Activated T-helper 2 cell treated with anti-CD3 and anti-CD28 coated beads, Interferon-gamma antibody, Interleukin-2, Interleukin-4, amounts not matched to agents 10 μg/mL and 5 μg/mL and 100 μg/mL, durations not matched to agents 14 hours and 24 hours and 36 hours (primary cell): ENCODE results near the gene RABL2A. TPM values are rescaled to one million over a fixed set of nuclear protein-coding genes. Genes with fewer than 3 reads are reported as not detected.
"Not testable (repeated sequence)": the region's sequence is repeated elsewhere in the genome, so short reads cannot be mapped to it uniquely, and the experiment has no call there.

ENCODE experiments used
- DNase-seq: peaks from one replicate; pipeline ENCODE4 v3.0.0; 2021; ENCODE audit warnings: low spot score
- H3K27ac Mint-ChIP-seq: one replicate; pipeline ENCODE4 v1.8.0; 2021; ENCODE audit warnings: mixed read lengths
- H3K27me3 Mint-ChIP-seq: one replicate; pipeline ENCODE4 v1.8.0; 2021; ENCODE audit warnings: low read depth, mixed read lengths
- H3K36me3 Mint-ChIP-seq: one replicate; pipeline ENCODE4 v1.8.0; 2021; ENCODE audit warnings: low read depth, mixed read lengths
- H3K4me1 Mint-ChIP-seq: one replicate; pipeline ENCODE4 v1.8.0; 2021; ENCODE audit warnings: low read depth, mixed read lengths
- H3K4me3 Mint-ChIP-seq: one replicate; pipeline ENCODE4 v1.8.0; 2021; ENCODE audit warnings: low read depth, mild to moderate bottlenecking, moderate library complexity, mixed read lengths
- H3K9me3 Mint-ChIP-seq: one replicate; pipeline ENCODE4 v1.8.0; 2021; ENCODE audit warnings: mixed read lengths
- intact Hi-C: fragments of 100-400 bp; cut with micrococcal nuclease; formaldehyde crosslinking; loops from one replicate; pipeline ENCODE4 v1.15.1; 2023
- total RNA-seq: library from RNA; stranded (reverse); gene quantifications from 2 replicates; pipeline ENCODE4 v1.2.3, GENCODE V29; 2022

RABL2A gene
- total RNA-seq = 25.3 and 27.0 TPM in 2 replicates

- H3K4me1 Mint-ChIP-seq = peaks cover 12% of the 10 kb centered on the region
- H3K27me3 Mint-ChIP-seq, H3K9me3 Mint-ChIP-seq, intact Hi-C loops: not testable (repeated sequence)
- H3K4me3 Mint-ChIP-seq = peak within 1 kb of the TSS; percentile 91
- peak; percentile 88 for DNase-seq
- peaks cover 20% of the 10 kb centered on the region for H3K36me3 Mint-ChIP-seq
- peak within 1 kb of the TSS; percentile 82 for H3K27ac Mint-ChIP-seq
Observed at GRCh38 chr2:113626616-113627330, at the start of gene RABL2A. TSS of gene RABL2A (plus strand) at chr2:113627266. CDS start at chr2:113628607, 1,341 bp downstream.

GRCh38 chr2:113578508-113578907, 48.6 kb upstream of the RABL2A start:
- H3K4me1 Mint-ChIP-seq, H3K4me3 Mint-ChIP-seq, H3K36me3 Mint-ChIP-seq, H3K9me3 Mint-ChIP-seq, DNase-seq, intact Hi-C loops, H3K27me3 Mint-ChIP-seq, H3K27ac Mint-ChIP-seq: not testable (repeated sequence)

GRCh38 chr2:113582473-113582872, 44.6 kb upstream of the RABL2A start:
- H3K27me3 Mint-ChIP-seq, H3K27ac Mint-ChIP-seq, H3K36me3 Mint-ChIP-seq, DNase-seq, H3K9me3 Mint-ChIP-seq, intact Hi-C loops: not testable (repeated sequence)
- H3K4me1 Mint-ChIP-seq = peaks cover 14% of the 10 kb centered on the region
- peak overlapping the region; percentile 66 for H3K4me3 Mint-ChIP-seq

GRCh38 chr2:113583521-113584225, 43.4 kb upstream of the RABL2A start:
- peak overlapping the region; percentile 91 for H3K4me3 Mint-ChIP-seq
- H3K9me3 Mint-ChIP-seq, H3K36me3 Mint-ChIP-seq, H3K27me3 Mint-ChIP-seq, intact Hi-C loops: not testable (repeated sequence)
- DNase-seq = peak; percentile 72
- H3K4me1 Mint-ChIP-seq = peaks cover 14% of the 10 kb centered on the region
- peak overlapping the region; percentile 82 for H3K27ac Mint-ChIP-seq

- H3K27ac Mint-ChIP-seq, H3K9me3 Mint-ChIP-seq, intact Hi-C loops, H3K27me3 Mint-ChIP-seq, H3K36me3 Mint-ChIP-seq: not testable (repeated sequence)
- DNase-seq = peak; percentile 21
- peak overlapping the region; percentile 74 for H3K4me3 Mint-ChIP-seq
- H3K4me1 Mint-ChIP-seq = peaks cover 14% of the 10 kb centered on the region
Observed at GRCh38 chr2:113584311-113585092, 42.6 kb upstream of the RABL2A start.

GRCh38 chr2:113587201-113587600, 39.9 kb upstream of the RABL2A start:
- H3K27ac Mint-ChIP-seq, H3K27me3 Mint-ChIP-seq, intact Hi-C loops, H3K4me3 Mint-ChIP-seq, H3K9me3 Mint-ChIP-seq, H3K36me3 Mint-ChIP-seq: not testable (repeated sequence)
- peak; percentile 50 for DNase-seq
- H3K4me1 Mint-ChIP-seq = peaks cover 18% of the 10 kb centered on the region

- intact Hi-C loops, H3K27me3 Mint-ChIP-seq, H3K9me3 Mint-ChIP-seq, DNase-seq, H3K36me3 Mint-ChIP-seq, H3K4me3 Mint-ChIP-seq, H3K27ac Mint-ChIP-seq: not testable (repeated sequence)
- H3K4me1 Mint-ChIP-seq = peaks cover 10% of the 10 kb centered on the region
Observed at GRCh38 chr2:113589591-113589990, 37.5 kb upstream of the RABL2A start.

- H3K9me3 Mint-ChIP-seq, H3K4me1 Mint-ChIP-seq, H3K4me3 Mint-ChIP-seq, DNase-seq, H3K27ac Mint-ChIP-seq, intact Hi-C loops, H3K27me3 Mint-ChIP-seq, H3K36me3 Mint-ChIP-seq: not testable (repeated sequence)
Observed at GRCh38 chr2:113591926-113592325, 35.1 kb upstream of the RABL2A start.

- H3K36me3 Mint-ChIP-seq, H3K4me1 Mint-ChIP-seq, H3K9me3 Mint-ChIP-seq, intact Hi-C loops, H3K27ac Mint-ChIP-seq, H3K27me3 Mint-ChIP-seq, H3K4me3 Mint-ChIP-seq, DNase-seq: not testable (repeated sequence)
Observed at GRCh38 chr2:113593280-113593679, 33.8 kb upstream of the RABL2A start.

GRCh38 chr2:113595725-113596124, 31.3 kb upstream of the RABL2A start:
- H3K36me3 Mint-ChIP-seq, DNase-seq, H3K27ac Mint-ChIP-seq, H3K4me1 Mint-ChIP-seq, intact Hi-C loops, H3K4me3 Mint-ChIP-seq, H3K9me3 Mint-ChIP-seq, H3K27me3 Mint-ChIP-seq: not testable (repeated sequence)

- H3K27me3 Mint-ChIP-seq, DNase-seq, H3K27ac Mint-ChIP-seq, H3K4me3 Mint-ChIP-seq, H3K36me3 Mint-ChIP-seq, H3K4me1 Mint-ChIP-seq, intact Hi-C loops, H3K9me3 Mint-ChIP-seq: not testable (repeated sequence)
Observed at GRCh38 chr2:113597164-113597563, 29.9 kb upstream of the RABL2A start.

GRCh38 chr2:113597572-113597971, 29.5 kb upstream of the RABL2A start:
- H3K27ac Mint-ChIP-seq = not testable (repeated sequence)

GRCh38 chr2:113598180-113598579, 28.9 kb upstream of the RABL2A start:
- H3K4me3 Mint-ChIP-seq, H3K27me3 Mint-ChIP-seq, H3K27ac Mint-ChIP-seq, H3K4me1 Mint-ChIP-seq, intact Hi-C loops, H3K36me3 Mint-ChIP-seq, H3K9me3 Mint-ChIP-seq, DNase-seq: not testable (repeated sequence)

More at GRCh38 chr2:113597572-113597971, 29.5 kb upstream of the RABL2A start:
- H3K4me1 Mint-ChIP-seq, DNase-seq, H3K36me3 Mint-ChIP-seq, H3K9me3 Mint-ChIP-seq, intact Hi-C loops, H3K27me3 Mint-ChIP-seq, H3K4me3 Mint-ChIP-seq: not testable (repeated sequence)
